Measurements from ENCODE around the gene COL26A1.
"Not testable (repeated sequence)": the region's sequence is repeated elsewhere in the genome, so short reads cannot be mapped to it uniquely, and the experiment has no call there.

The COL26A1 gene

DNA sequence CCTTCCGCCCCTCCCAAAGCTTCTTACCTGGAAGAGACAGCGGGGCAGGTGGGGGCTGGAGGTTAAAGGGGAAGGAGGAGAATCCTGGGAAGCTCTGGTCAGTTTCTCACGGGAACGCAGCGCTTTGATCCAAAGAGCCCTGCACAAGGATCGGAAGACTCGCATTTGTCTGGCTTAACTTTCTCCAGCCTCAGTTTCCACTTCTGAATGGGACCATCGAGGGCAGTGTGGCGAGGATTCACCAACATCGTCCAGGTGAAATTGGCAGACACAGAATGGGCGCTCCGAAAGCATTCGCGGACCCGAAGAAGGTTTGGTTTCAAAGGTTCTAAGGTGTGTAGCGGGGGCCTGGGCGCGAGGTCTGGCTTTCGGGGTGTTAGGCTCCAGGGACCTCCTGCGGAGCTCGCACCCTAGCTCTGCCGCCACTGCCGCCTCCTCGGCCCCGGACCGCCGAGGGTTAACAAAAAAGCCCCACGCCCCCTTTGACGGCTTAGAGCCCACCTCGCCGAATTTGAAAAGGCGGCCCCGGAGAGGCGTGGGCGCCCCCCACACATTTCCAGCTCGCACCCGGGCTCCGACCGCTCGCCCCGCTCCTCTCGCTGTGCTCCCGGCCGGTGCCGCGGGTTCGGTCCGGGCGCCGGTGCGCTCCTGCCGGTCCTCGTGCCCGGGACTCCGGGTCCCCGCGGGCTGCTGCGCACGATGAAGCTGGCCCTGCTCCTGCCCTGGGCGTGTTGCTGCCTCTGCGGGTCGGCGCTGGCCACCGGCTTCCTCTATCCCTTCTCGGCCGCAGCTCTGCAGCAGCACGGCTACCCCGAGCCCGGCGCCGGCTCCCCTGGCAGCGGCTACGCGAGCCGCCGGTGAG lies at the start of gene COL26A1:
Gene COL26A1, plus strand, starts transcription at position 542 of the 862 bp plus-strand sequence. Its CDS starts 158 bp downstream, at position 700.
- no peak for DNase-seq

- DNase-seq = no peak
These were observed 47.3 kb upstream of the COL26A1 start for GRCh38 chr7:101315336-101315735.

- no peak for DNase-seq
These were observed 43.3 kb upstream of the COL26A1 start for GRCh38 chr7:101319401-101319800.

GRCh38 chr7:101321491-101322401 lies 40.9 kb upstream of the COL26A1 start, which contains the start of gene IFT22:
Gene IFT22, minus strand, starts transcription at chr7:101321812. Its CDS starts 103 bp downstream, at chr7:101321709.
- peak; percentile 77 for DNase-seq

GRCh38 chr7:101328159-101328558 lies 34.5 kb upstream of the COL26A1 start:
- DNase-seq = no peak

- DNase-seq = no peak
These were observed 32.6 kb upstream of the COL26A1 start for GRCh38 chr7:101330011-101330484.

DNA sequence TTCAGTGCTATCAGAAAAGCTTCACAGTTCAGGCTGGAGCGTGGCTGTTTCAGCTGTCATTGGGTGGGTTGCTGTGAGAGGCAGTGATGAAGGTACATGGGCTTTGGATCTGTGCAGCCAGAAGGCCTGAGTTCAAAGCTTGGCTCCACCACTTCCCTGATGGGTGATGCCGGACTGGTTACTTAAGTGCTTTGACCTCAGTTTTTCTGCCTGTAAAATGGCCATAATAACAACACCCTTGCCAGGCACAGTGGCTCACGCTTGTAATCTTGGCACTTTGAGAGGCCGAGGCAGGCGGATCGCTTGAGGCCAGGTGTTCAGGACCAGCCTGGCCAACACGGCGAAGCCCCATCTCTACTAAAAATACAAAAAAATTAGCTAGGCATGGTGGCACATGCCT lies 30.6 kb upstream of the COL26A1 start:
- DNase-seq = no peak

DNA sequence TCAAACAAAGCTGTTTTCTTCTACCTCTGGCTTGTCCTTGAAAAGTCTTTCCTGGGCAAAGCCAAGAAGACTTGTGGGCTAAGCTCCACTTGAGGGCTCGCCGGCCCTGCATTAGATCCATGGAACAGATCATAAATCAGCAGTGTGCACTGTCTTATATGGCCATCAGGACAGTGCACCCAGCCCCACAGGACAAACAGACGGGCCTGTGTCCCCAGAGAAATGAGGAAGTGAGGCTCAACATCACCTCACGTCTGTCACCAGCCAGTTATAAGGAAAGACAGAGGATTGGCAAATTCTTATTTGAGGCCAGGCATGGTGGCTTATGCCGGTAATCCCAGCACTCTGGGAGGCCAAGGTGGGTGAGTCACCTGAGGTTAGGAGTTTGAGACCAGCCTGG lies 28.8 kb upstream of the COL26A1 start:
- no peak for DNase-seq

DNA sequence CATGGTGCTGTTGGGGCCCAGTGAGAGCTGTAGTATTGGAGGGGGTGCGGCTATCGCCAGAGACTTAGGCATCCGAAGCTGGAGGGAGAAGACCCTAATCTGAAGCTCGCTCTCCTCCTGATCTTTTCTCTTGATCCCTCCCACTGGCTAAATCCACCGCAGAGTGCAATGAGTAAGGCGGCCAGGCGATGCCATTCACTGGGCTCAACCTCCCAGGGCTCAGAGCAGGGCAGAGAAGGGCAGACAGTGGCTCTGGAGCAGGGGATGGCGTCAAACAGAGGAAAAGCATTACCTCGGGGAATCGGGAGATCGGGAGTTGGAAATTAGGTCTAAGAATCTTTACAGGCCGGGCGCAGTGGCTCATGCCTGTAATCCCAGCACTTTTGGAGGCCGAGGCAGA lies 22.3 kb upstream of the COL26A1 start:
- DNase-seq = no peak

GRCh38 chr7:101342892-101343291 lies 19.8 kb upstream of the COL26A1 start:
- no peak for DNase-seq

- no peak for DNase-seq
These were observed 15.2 kb upstream of the COL26A1 start for GRCh38 chr7:101347477-101347876.

DNA sequence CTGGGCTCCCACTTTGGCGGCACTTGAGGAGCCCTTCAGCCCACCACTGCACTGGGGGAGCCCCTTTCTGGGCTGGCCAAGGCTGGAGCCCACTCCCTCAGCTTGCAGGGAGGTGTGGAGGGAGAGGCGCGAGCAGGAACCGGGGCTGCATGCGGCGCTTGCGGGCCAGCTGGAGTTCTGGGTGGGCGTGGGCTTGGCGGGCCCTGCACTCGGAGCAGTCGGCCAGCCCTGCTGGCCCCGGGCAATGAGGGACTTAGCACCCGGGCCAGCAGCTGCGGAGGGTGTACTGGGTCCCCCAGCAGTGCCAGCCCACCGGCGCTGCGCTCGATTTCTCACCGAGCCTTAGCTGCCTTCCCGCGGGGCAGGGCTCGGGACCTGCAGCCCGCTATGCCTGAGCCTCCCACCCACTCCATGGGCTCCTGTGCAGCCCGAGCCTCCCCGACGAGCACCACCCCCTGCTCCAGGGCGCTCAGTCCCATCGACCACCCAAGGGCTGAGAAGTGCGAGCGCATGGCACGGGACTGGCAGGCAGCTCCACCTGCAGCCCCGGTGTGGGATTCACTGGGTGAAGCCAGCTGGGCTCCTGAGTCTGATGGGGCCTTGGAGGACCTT lies 14.1 kb upstream of the COL26A1 start:
- not testable (repeated sequence) for DNase-seq

- not testable (repeated sequence) for DNase-seq
These were observed 13.4 kb upstream of the COL26A1 start for GRCh38 chr7:101349300-101349699.

- no peak for DNase-seq
These were observed 9.8 kb upstream of the COL26A1 start for GRCh38 chr7:101352920-101353308.

- no peak for DNase-seq
These were observed 5.2 kb upstream of the COL26A1 start for GRCh38 chr7:101357433-101357832.

GRCh38 chr7:101363196-101363733 lies 590 bp downstream of the COL26A1 start:
- no peak for DNase-seq

- no peak for DNase-seq
These were observed 1.2 kb downstream of the COL26A1 start for GRCh38 chr7:101363734-101364374.

GRCh38 chr7:101365956-101366355 lies 3.3 kb downstream of the COL26A1 start:
- DNase-seq = no peak

GRCh38 chr7:101367676-101368075 lies 5.0 kb downstream of the COL26A1 start:
- no peak for DNase-seq

DNA sequence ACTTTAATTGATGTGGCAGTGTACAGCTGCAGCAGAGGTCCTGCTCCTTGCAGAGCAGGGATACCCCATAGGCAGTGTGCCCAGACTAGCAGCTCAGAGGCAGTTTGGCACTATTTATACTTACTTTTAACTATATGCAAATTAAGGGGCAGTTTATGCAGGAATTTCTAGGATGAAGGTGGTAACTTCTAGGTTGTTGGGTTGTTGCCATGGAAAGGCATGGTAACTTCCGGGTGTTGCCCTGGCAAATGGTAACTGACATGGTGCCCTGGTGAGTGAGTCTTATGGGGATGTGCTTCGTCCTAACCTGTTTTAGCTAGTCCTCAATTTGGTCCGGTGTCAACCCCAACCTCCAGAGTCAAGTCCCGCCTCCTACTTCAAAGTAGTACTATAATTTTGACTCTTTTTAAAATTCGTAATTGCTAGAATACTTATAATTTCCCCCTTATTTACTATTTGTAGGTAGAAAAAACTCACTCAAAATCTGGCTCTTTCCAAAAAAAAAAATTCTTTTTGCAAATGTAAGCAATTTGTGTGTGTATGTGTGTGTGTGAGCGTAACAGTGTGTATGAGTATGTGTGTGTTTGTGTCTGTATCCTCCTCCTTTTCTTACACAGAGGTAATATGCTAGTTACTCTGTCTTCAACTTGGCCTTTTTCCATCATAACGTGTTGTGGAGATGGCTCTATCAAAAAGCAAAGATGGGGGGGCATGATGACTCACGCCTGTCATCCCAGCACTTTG lies 5.9 kb downstream of the COL26A1 start:
- no peak for DNase-seq

- no peak for DNase-seq
These were observed 8.2 kb downstream of the COL26A1 start for GRCh38 chr7:101370836-101371235.
